ENCODE measurements around the gene ZNF408. TPM values are rescaled to one million over a fixed set of nuclear protein-coding genes. Genes with fewer than 3 reads are reported as not detected.

ZNF408 gene
- total RNA-seq, 1 experiment from 2014 or later = 14.5 TPM

DNA sequence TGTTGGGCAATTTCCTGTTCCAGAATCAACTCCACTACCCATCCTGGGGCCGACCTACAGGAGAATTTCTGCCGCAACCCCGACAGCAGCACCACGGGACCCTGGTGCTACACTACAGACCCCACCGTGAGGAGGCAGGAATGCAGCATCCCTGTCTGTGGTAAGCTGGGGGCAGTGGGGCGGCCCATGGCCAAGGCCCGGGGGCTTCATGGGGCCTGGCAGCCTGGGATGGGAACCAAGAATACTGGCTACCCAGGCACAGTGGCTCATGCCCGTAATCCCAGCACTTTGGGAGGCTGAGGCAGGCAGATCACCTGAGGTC lies 22.5 kb downstream of the ZNF408 start:
- Mint-ChIP-seq H3K27ac (ENCODE audit: low read depth, unreplicated experiment) (no peak overlapping the region), H3K36me3 (ENCODE audit: insufficient read depth, unreplicated experiment) (no peaks in the 10 kb centered on the region), H3K9me3 (ENCODE audit: unreplicated experiment) (no peaks in the 10 kb centered on the region), H3K27me3 (ENCODE audit: insufficient read depth, unreplicated experiment) (no peaks in the 10 kb centered on the region), H3K4me3 (ENCODE audit: unreplicated experiment) (no peak overlapping the region), H3K4me1 (ENCODE audit: insufficient read depth, unreplicated experiment) (no peaks in the 10 kb centered on the region)
- ChIA-PET POLR2A (no interaction called here), CTCF (no interaction called here)
- BruUV-seq (replicated peaks) = no TSS peak
- intact Hi-C loops (cut with micrococcal nuclease) = no loop called here
- TF ChIP-seq, protein P1, sequence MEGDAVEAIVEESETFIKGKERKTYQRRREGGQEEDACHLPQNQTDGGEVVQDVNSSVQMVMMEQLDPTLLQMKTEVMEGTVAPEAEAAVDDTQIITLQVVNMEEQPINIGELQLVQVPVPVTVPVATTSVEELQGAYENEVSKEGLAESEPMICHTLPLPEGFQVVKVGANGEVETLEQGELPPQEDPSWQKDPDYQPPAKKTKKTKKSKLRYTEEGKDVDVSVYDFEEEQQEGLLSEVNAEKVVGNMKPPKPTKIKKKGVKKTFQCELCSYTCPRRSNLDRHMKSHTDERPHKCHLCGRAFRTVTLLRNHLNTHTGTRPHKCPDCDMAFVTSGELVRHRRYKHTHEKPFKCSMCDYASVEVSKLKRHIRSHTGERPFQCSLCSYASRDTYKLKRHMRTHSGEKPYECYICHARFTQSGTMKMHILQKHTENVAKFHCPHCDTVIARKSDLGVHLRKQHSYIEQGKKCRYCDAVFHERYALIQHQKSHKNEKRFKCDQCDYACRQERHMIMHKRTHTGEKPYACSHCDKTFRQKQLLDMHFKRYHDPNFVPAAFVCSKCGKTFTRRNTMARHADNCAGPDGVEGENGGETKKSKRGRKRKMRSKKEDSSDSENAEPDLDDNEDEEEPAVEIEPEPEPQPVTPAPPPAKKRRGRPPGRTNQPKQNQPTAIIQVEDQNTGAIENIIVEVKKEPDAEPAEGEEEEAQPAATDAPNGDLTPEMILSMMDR (IDR thresholded peaks at IDR 0.05; ENCODE audit: unreplicated experiment) = no peak
- no peak for DNase-seq (ENCODE audit: unreplicated experiment)

DNA sequence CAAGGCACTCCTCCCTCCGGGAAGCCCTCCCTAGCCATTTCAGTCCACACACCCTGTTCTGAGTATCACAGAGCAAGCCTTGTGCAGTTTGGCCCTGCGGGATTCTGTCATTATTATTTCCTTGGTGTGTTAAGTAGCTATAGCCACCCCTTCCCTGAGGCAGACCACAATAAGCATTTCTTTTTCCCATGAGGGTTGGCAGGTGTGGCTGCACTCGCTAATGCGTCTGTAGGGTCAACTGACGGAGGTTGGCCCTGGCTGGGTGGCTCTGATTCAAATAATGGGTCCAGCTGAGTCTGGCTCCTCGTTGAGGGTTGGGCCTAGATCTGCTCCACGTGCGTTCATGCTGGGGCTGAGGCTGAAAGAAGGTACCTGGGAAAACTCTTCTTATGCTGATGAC lies 23.3 kb downstream of the ZNF408 start:
- TF ChIP-seq, protein P1 (IDR thresholded peaks at IDR 0.05; ENCODE audit: unreplicated experiment) = no peak
- H3K4me1 Mint-ChIP-seq (ENCODE audit: insufficient read depth, unreplicated experiment) = no peaks in the 10 kb centered on the region
- no peaks in the 10 kb centered on the region for H3K9me3 Mint-ChIP-seq (ENCODE audit: unreplicated experiment)
- CTCF ChIA-PET = no interaction called here
- intact Hi-C loops (cut with micrococcal nuclease) = no loop called here
- H3K4me3 Mint-ChIP-seq (ENCODE audit: unreplicated experiment) = no peak overlapping the region
- no peaks in the 10 kb centered on the region for H3K27me3 Mint-ChIP-seq (ENCODE audit: insufficient read depth, unreplicated experiment)
- H3K27ac Mint-ChIP-seq (ENCODE audit: low read depth, unreplicated experiment) = no peak overlapping the region
- no TSS peak for BruUV-seq (replicated peaks)
- POLR2A ChIA-PET = no interaction called here
- H3K36me3 Mint-ChIP-seq (ENCODE audit: insufficient read depth, unreplicated experiment) = no peaks in the 10 kb centered on the region
- DNase-seq (ENCODE audit: unreplicated experiment) = no peak

DNA sequence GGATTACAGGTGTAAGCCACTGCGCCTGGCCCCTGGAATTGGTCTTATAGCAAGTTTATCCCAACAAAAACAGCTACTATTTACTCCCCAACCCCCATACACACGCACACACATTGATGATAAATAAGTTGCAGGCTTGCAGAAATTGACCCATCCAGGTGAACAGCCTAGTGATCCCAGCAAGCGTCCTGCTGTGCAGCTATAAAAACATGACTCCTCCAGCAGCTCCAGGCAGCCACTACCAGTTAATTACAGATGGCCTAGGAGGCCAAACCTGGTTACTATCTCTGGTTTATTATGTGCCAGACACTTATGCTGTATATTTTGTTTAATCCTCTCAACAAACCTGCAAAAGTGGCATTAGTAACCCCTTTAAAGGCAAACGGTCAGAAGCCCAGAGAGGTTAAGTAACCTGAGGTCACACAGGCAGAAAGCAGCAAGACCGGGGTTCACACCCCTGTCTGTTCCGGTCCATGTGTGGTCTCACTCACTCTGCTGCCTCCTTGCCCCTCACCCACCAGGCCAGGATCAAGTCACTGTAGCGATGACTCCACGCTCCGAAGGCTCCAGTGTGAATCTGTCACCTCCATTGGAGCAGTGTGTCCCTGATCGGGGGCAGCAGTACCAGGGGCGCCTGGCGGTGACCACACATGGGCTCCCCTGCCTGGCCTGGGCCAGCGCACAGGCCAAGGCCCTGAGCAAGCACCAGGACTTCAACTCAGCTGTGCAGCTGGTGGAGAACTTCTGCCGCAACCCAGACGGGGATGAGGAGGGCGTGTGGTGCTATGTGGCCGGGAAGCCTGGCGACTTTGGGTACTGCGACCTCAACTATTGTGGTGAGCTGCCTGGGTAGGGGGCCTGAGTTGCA lies 24.7 kb downstream of the ZNF408 start:
- Mint-ChIP-seq H3K9me3 (ENCODE audit: unreplicated experiment) (no peaks in the 10 kb centered on the region), H3K27ac (ENCODE audit: low read depth, unreplicated experiment) (no peak overlapping the region), H3K4me1 (ENCODE audit: insufficient read depth, unreplicated experiment) (no peaks in the 10 kb centered on the region), H3K36me3 (ENCODE audit: insufficient read depth, unreplicated experiment) (no peaks in the 10 kb centered on the region), H3K27me3 (ENCODE audit: insufficient read depth, unreplicated experiment) (no peaks in the 10 kb centered on the region), H3K4me3 (ENCODE audit: unreplicated experiment) (no peak overlapping the region)
- no peak for DNase-seq (ENCODE audit: unreplicated experiment)
- TF ChIP-seq, protein P1 (IDR thresholded peaks at IDR 0.05; ENCODE audit: unreplicated experiment) = no peak
- BruUV-seq (replicated peaks) = no TSS peak
- intact Hi-C loops (cut with micrococcal nuclease) = no loop called here
- CTCF ChIA-PET = no interaction called here
- POLR2A ChIA-PET = no interaction called here

DNA sequence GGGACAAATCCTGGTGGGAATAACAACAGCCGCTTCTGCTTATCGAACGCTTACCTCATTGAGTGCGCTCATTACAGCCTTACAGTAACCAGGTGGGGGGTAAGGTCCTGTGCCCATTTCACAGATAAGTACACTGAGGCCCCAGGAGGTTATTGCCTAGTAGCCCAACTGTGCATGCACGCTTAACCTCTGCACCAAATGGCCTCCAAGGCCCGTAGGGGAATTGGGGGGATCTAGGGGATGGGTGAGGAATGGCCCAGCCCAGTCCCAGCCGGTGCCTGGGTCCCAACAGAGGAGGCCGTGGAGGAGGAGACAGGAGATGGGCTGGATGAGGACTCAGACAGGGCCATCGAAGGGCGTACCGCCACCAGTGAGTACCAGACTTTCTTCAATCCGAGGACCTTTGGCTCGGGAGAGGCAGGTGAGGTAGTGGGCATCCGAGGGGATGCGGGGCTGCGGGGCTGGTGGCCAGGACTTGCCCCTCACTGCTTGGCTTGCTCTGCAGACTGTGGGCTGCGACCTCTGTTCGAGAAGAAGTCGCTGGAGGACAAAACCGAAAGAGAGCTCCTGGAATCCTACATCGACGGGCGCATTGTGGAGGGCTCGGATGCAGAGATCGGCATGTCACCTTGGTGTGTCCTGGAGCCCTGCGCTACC lies 25.5 kb downstream of the ZNF408 start:
- no peaks in the 10 kb centered on the region for H3K4me1 Mint-ChIP-seq (ENCODE audit: insufficient read depth, unreplicated experiment)
- H3K36me3 Mint-ChIP-seq (ENCODE audit: insufficient read depth, unreplicated experiment) = peaks cover 2% of the 10 kb centered on the region
- no peaks in the 10 kb centered on the region for H3K9me3 Mint-ChIP-seq (ENCODE audit: unreplicated experiment)
- DNase-seq (ENCODE audit: unreplicated experiment) = no peak
- no peak overlapping the region for H3K27ac Mint-ChIP-seq (ENCODE audit: low read depth, unreplicated experiment)
- ChIA-PET CTCF (no interaction called here), POLR2A (no interaction called here)
- H3K27me3 Mint-ChIP-seq (ENCODE audit: insufficient read depth, unreplicated experiment) = no peaks in the 10 kb centered on the region
- H3K4me3 Mint-ChIP-seq (ENCODE audit: unreplicated experiment) = no peak overlapping the region
- BruUV-seq (replicated peaks) = no TSS peak
- intact Hi-C loops (cut with micrococcal nuclease) = no loop called here
- TF ChIP-seq, protein P1 (IDR thresholded peaks at IDR 0.05; ENCODE audit: unreplicated experiment) = no peak
